ENCODE results near the gene SRSF9. TPM values are rescaled to one million over a fixed set of nuclear protein-coding genes. Genes with fewer than 3 reads are reported as not detected.

The SRSF9 gene
- total and polyA plus RNA-seq, 5 donors = 40.3 to 59.5 (median 46.9) TPM

- no peak for ATAC-seq
Observed at GRCh38 chr12:120425797-120426196, 43.8 kb downstream of the SRSF9 start.

DNA sequence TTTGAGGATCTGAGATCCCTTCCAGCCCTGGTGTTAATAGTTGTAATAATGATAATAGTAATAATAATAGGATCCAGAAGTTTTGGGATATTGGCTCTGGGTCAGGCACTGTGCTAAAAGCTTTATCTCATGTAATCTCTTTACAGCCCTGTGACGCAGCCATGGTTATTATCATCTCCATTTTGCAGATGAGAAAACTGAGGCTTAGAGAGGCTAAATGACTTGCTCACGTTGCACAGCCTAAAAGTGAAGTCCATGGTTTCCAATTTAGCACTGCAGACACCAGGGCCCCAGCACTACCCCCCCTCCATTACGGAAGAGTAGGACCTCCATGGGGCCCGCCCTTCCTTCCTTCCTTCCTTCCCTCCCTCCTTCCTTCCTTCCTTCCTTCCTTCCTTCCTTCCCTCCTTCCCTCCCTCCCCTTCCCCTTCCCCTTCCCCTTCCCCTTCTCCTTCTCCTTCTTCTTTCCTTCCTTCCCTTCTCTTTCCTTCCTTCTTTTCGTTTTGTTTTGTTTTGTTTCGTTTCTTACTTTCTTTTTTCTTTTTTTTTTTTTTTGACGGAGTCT is 46.6 kb downstream of the SRSF9 start:
- Histone ChIP-seq H3K27ac (ENCODE audit: low read length) (no peak overlapping the region), H3K9me3 (ENCODE audit: control insufficient read depth, low read length) (no peaks in the 10 kb centered on the region), H3K4me1 (ENCODE audit: control insufficient read depth, insufficient read depth, low read length) (no peaks in the 10 kb centered on the region), H3K4me3 (ENCODE audit: low read length) (no peak overlapping the region), H3K27me3 (ENCODE audit: control insufficient read depth, insufficient read depth) (no peaks in the 10 kb centered on the region)
- intact Hi-C loops (cut with DNase I) = no loop called here
- 65% methylated on average over 7 of the region's 7 CpGs for WGBS
- ATAC-seq = no peak
- no peak for DNase-seq

More at GRCh38 chr12:120425797-120426196, 43.8 kb downstream of the SRSF9 start:
- Histone ChIP-seq H3K27me3 (ENCODE audit: control insufficient read depth, insufficient read depth) (no peaks in the 10 kb centered on the region), H3K4me1 (ENCODE audit: control insufficient read depth, insufficient read depth, low read length) (no peaks in the 10 kb centered on the region), H3K9me3 (ENCODE audit: control insufficient read depth, low read length) (no peaks in the 10 kb centered on the region), H3K27ac (ENCODE audit: low read length) (no peak overlapping the region), H3K4me3 (ENCODE audit: low read length) (no peak overlapping the region)
- WGBS = 56% methylated on average over 3 of the region's 3 CpGs
- intact Hi-C loops (cut with DNase I) = loop anchor here in 1 of 4 donors (5.0 kb wide), 1 partner anchor 68 kb away; no protein-coding TSS in a partner anchor
- no peak for DNase-seq

- H3K9me3 ChIP-seq (ENCODE audit: control insufficient read depth, low read length) = no peaks in the 10 kb centered on the region
- H3K27ac ChIP-seq (ENCODE audit: low read length) = no peak overlapping the region
- WGBS = 76% methylated on average over 4 of the region's 4 CpGs
- no peaks in the 10 kb centered on the region for H3K27me3 ChIP-seq (ENCODE audit: control insufficient read depth, insufficient read depth)
- H3K4me3 ChIP-seq (ENCODE audit: low read length) = no peak overlapping the region
- no peak for ATAC-seq
- no peak for DNase-seq
- H3K4me1 ChIP-seq (ENCODE audit: control insufficient read depth, insufficient read depth, low read length) = no peaks in the 10 kb centered on the region
- intact Hi-C loops (cut with DNase I) = no loop called here
Observed at GRCh38 chr12:120421701-120422100, 47.8 kb downstream of the SRSF9 start.

GRCh38 chr12:120417917-120418580 is 51.5 kb downstream of the SRSF9 start:
- intact Hi-C loops (cut with DNase I) = no loop called here
- 82% methylated on average over 4 of the region's 4 CpGs for WGBS
- ATAC-seq (no peak), DNase-seq (no peak)
- Histone ChIP-seq H3K4me3 (ENCODE audit: low read length) (no peak overlapping the region), H3K9me3 (ENCODE audit: control insufficient read depth, low read length) (no peaks in the 10 kb centered on the region), H3K4me1 (ENCODE audit: control insufficient read depth, insufficient read depth, low read length) (no peaks in the 10 kb centered on the region), H3K27me3 (ENCODE audit: control insufficient read depth, insufficient read depth) (no peaks in the 10 kb centered on the region), H3K27ac (ENCODE audit: low read length) (no peak overlapping the region)

GRCh38 chr12:120416490-120417216 is 52.9 kb downstream of the SRSF9 start:
- intact Hi-C loops (cut with DNase I) = no loop called here
- Histone ChIP-seq H3K27ac (ENCODE audit: low read length) (no peak overlapping the region), H3K4me3 (ENCODE audit: low read length) (no peak overlapping the region), H3K4me1 (ENCODE audit: control insufficient read depth, insufficient read depth, low read length) (no peaks in the 10 kb centered on the region), H3K9me3 (ENCODE audit: control insufficient read depth, low read length) (no peaks in the 10 kb centered on the region), H3K27me3 (ENCODE audit: control insufficient read depth, insufficient read depth) (no peaks in the 10 kb centered on the region)
- ATAC-seq = no peak
- 75% methylated on average over 7 of the region's 7 CpGs for WGBS
- no peak for DNase-seq

GRCh38 chr12:120413901-120414695 is 55.5 kb downstream of the SRSF9 start:
- ATAC-seq = peak; percentile 48 to 49
- H3K4me1 ChIP-seq (ENCODE audit: control insufficient read depth, insufficient read depth, low read length) = no peaks in the 10 kb centered on the region
- no peak for DNase-seq
- peak overlapping the region; percentile 15 for H3K27ac ChIP-seq (ENCODE audit: low read length)
- intact Hi-C loops (cut with DNase I) = no loop called here
- no peak overlapping the region for H3K4me3 ChIP-seq (ENCODE audit: low read length)
- 31% methylated on average over 13 of the region's 13 CpGs for WGBS
- H3K9me3 ChIP-seq (ENCODE audit: control insufficient read depth, low read length) = no peaks in the 10 kb centered on the region
- H3K27me3 ChIP-seq (ENCODE audit: control insufficient read depth, insufficient read depth) = no peaks in the 10 kb centered on the region

- H3K4me3 ChIP-seq (ENCODE audit: low read length) = no peak overlapping the region
- no peaks in the 10 kb centered on the region for H3K4me1 ChIP-seq (ENCODE audit: control insufficient read depth, insufficient read depth, low read length)
- H3K27me3 ChIP-seq (ENCODE audit: control insufficient read depth, insufficient read depth) = no peaks in the 10 kb centered on the region
- DNase-seq (no peak), ATAC-seq (no peak)
- intact Hi-C loops (cut with DNase I) = no loop called here
- H3K27ac ChIP-seq (ENCODE audit: low read length) = no peak overlapping the region
- WGBS = 75% methylated on average over 7 of the region's 7 CpGs
- H3K9me3 ChIP-seq (ENCODE audit: control insufficient read depth, low read length) = no peaks in the 10 kb centered on the region
Observed at GRCh38 chr12:120412421-120412820, 57.1 kb downstream of the SRSF9 start.

Other genes starting within 250 kb of the SRSF9 start
- 10 to 100 TPM; 67.8 to 89.8 (median 80.2) TPM for gene PXN, start 204.0 kb downstream of the SRSF9 start, total RNA-seq
- 77.3 TPM for gene PXN, start 204.0 kb downstream of the SRSF9 start, polyA plus RNA-seq
- gene RNU4-2, start 177.8 kb downstream of the SRSF9 start, total RNA-seq = over 10,000 TPM; 12,754 to 31,201 (median 26,788) TPM
- gene RNU4-2, start 177.8 kb downstream of the SRSF9 start, polyA plus RNA-seq = not detected
- gene RNU4-1, start 176.5 kb downstream of the SRSF9 start, total RNA-seq = 1,000 to 10,000 TPM; 1,094 to 5,230 (median 2,674) TPM
- not detected for gene RNU4-1, start 176.5 kb downstream of the SRSF9 start, polyA plus RNA-seq
- gene SIRT4, start 167.4 kb downstream of the SRSF9 start, total RNA-seq = 1 to 10 TPM; 3.0 to 6.9 (median 6.2) TPM
- 6.0 TPM for gene SIRT4, start 167.4 kb downstream of the SRSF9 start, polyA plus RNA-seq
- not detected for gene PLA2G1B, start 142.0 kb downstream of the SRSF9 start, total RNA-seq
- not detected for gene PLA2G1B, start 142.0 kb downstream of the SRSF9 start, polyA plus RNA-seq
- 10 to 100 TPM in 1 of 4 donors, 1 to 10 TPM in 3; 3.0 to 10.7 (median 5.1) TPM for gene MSI1, start 100.6 kb downstream of the SRSF9 start, total RNA-seq
- gene MSI1, start 100.6 kb downstream of the SRSF9 start, polyA plus RNA-seq = 2.1 TPM
- gene COX6A1, start 31.6 kb downstream of the SRSF9 start, total RNA-seq = 100 to 1,000 TPM; 132 to 197 (median 183) TPM
- gene COX6A1, start 31.6 kb downstream of the SRSF9 start, polyA plus RNA-seq = 553 TPM
- gene TRIAP1, start 23.4 kb downstream of the SRSF9 start, total RNA-seq = 10 to 100 TPM; 11.5 to 16.2 (median 12.8) TPM
- gene TRIAP1, start 23.4 kb downstream of the SRSF9 start, polyA plus RNA-seq = 16.8 TPM
- gene GATC, start 23.3 kb downstream of the SRSF9 start, total RNA-seq = 10 to 100 TPM; 14.1 to 16.2 (median 15.5) TPM
- 7.2 TPM for gene GATC, start 23.3 kb downstream of the SRSF9 start, polyA plus RNA-seq
- 100 to 1,000 TPM; 164 to 299 (median 224) TPM for gene DYNLL1, start 26.4 kb upstream of the SRSF9 start, total RNA-seq
- gene DYNLL1, start 26.4 kb upstream of the SRSF9 start, polyA plus RNA-seq = 350 TPM
- 10 to 100 TPM; 26.2 to 30.6 (median 27.6) TPM for gene COQ5, start 59.4 kb upstream of the SRSF9 start, total RNA-seq
- 40.5 TPM for gene COQ5, start 59.4 kb upstream of the SRSF9 start, polyA plus RNA-seq
- 100 to 1,000 TPM; 235 to 259 (median 237) TPM for gene RNF10, start 64.6 kb upstream of the SRSF9 start, total RNA-seq
- gene RNF10, start 64.6 kb upstream of the SRSF9 start, polyA plus RNA-seq = 281 TPM
- gene POP5, start 111.7 kb upstream of the SRSF9 start, total RNA-seq = 10 to 100 TPM; 31.4 to 48.4 (median 41.5) TPM
- 54.1 TPM for gene POP5, start 111.7 kb upstream of the SRSF9 start, polyA plus RNA-seq
- 1 to 10 TPM in 3 of 4 donors, under 1 TPM in 1; 0.89 to 4.0 (median 2.0) TPM for gene CABP1, start 170.9 kb upstream of the SRSF9 start, total RNA-seq
- 3.0 TPM for gene CABP1, start 170.9 kb upstream of the SRSF9 start, polyA plus RNA-seq
- gene MLEC, start 217.4 kb upstream of the SRSF9 start, total RNA-seq = 100 to 1,000 TPM; 157 to 257 (median 193) TPM
- gene MLEC, start 217.4 kb upstream of the SRSF9 start, polyA plus RNA-seq = 93.6 TPM
- gene UNC119B, start 240.7 kb upstream of the SRSF9 start, total RNA-seq = 10 to 100 TPM; 15.7 to 17.8 (median 16.7) TPM
- gene UNC119B, start 240.7 kb upstream of the SRSF9 start, polyA plus RNA-seq = 7.0 TPM